ENCODE data around the gene LRRC45.

Gene LRRC45

GRCh38 chr17:82005701-82006348 lies 17.3 kb upstream of the LRRC45 start:
- DNase-seq (ENCODE audit: insufficient read length, low spot score) (no peak), FAIRE-seq (peak; percentile 35)
- TF ChIP-seq POU2F2 (IDR thresholded peaks at IDR 0.05; ENCODE audit: low read depth, low read length) (no peak), TAF1 (IDR thresholded peaks at IDR 0.05; ENCODE audit: low read depth, low read length) (no peak), PAX5 (IDR thresholded peaks at IDR 0.05; ENCODE audit: insufficient read depth, low read length, severe bottlenecking) (no peak), POLR2AphosphoS5 (IDR thresholded peaks at IDR 0.05; ENCODE audit: low read depth, low read length) (no peak), POLR2A (IDR thresholded peaks at IDR 0.05; ENCODE audit: low read depth, low read length) (no peak), SPI1 (IDR thresholded peaks at IDR 0.05; ENCODE audit: low read depth, low read length) (no peak)

GRCh38 chr17:82006468-82007227 lies 16.5 kb upstream of the LRRC45 start:
- TF ChIP-seq POLR2A (IDR thresholded peaks at IDR 0.05; ENCODE audit: low read depth, low read length) (no peak), PAX5 (IDR thresholded peaks at IDR 0.05; ENCODE audit: insufficient read depth, low read length, severe bottlenecking) (no peak), SPI1 (IDR thresholded peaks at IDR 0.05; ENCODE audit: low read depth, low read length) (no peak), TAF1 (IDR thresholded peaks at IDR 0.05; ENCODE audit: low read depth, low read length) (no peak), POU2F2 (IDR thresholded peaks at IDR 0.05; ENCODE audit: low read depth, low read length) (no peak), POLR2AphosphoS5 (IDR thresholded peaks at IDR 0.05; ENCODE audit: low read depth, low read length) (no peak)
- no peak for DNase-seq (ENCODE audit: insufficient read length, low spot score)
- FAIRE-seq: no peak

GRCh38 chr17:82007228-82007494 lies 15.9 kb upstream of the LRRC45 start:
- no peak for TF ChIP-seq POLR2A (IDR thresholded peaks at IDR 0.05; ENCODE audit: low read depth, low read length)
- no peak for FAIRE-seq
- no peak for DNase-seq (ENCODE audit: insufficient read length, low spot score)

GRCh38 chr17:82007495-82008257 lies 15.4 kb upstream of the LRRC45 start:
- no peak for TF ChIP-seq SPI1 (IDR thresholded peaks at IDR 0.05; ENCODE audit: low read depth, low read length)
- no peak for TF ChIP-seq PAX5 (IDR thresholded peaks at IDR 0.05; ENCODE audit: insufficient read depth, low read length, severe bottlenecking)
- no peak for TF ChIP-seq TAF1 (IDR thresholded peaks at IDR 0.05; ENCODE audit: low read depth, low read length)
- no peak for TF ChIP-seq POLR2AphosphoS5 (IDR thresholded peaks at IDR 0.05; ENCODE audit: low read depth, low read length)
- TF ChIP-seq POU2F2 (IDR thresholded peaks at IDR 0.05; ENCODE audit: low read depth, low read length): no peak
- TF ChIP-seq POLR2A (IDR thresholded peaks at IDR 0.05; ENCODE audit: low read depth, low read length): no peak
- no peak for DNase-seq (ENCODE audit: insufficient read length, low spot score)
- FAIRE-seq: no peak

GRCh38 chr17:82008258-82008940 lies 14.7 kb upstream of the LRRC45 start:
- no peak for TF ChIP-seq TAF1 (IDR thresholded peaks at IDR 0.05; ENCODE audit: low read depth, low read length)
- TF ChIP-seq POLR2AphosphoS5 (IDR thresholded peaks at IDR 0.05; ENCODE audit: low read depth, low read length): no peak
- TF ChIP-seq SPI1 (IDR thresholded peaks at IDR 0.05; ENCODE audit: low read depth, low read length): no peak
- TF ChIP-seq POLR2A (IDR thresholded peaks at IDR 0.05; ENCODE audit: low read depth, low read length): no peak
- TF ChIP-seq POU2F2 (IDR thresholded peaks at IDR 0.05; ENCODE audit: low read depth, low read length): no peak
- no peak for TF ChIP-seq PAX5 (IDR thresholded peaks at IDR 0.05; ENCODE audit: insufficient read depth, low read length, severe bottlenecking)
- DNase-seq (ENCODE audit: insufficient read length, low spot score) (no peak), FAIRE-seq (no peak)

- DNase-seq (ENCODE audit: insufficient read length, low spot score) (no peak), FAIRE-seq (no peak)
- TF ChIP-seq TAF1 (IDR thresholded peaks at IDR 0.05; ENCODE audit: low read depth, low read length) (no peak), POLR2AphosphoS5 (IDR thresholded peaks at IDR 0.05; ENCODE audit: low read depth, low read length) (no peak), POLR2A (IDR thresholded peaks at IDR 0.05; ENCODE audit: low read depth, low read length) (no peak), PAX5 (IDR thresholded peaks at IDR 0.05; ENCODE audit: insufficient read depth, low read length, severe bottlenecking) (no peak), POU2F2 (IDR thresholded peaks at IDR 0.05; ENCODE audit: low read depth, low read length) (no peak), SPI1 (IDR thresholded peaks at IDR 0.05; ENCODE audit: low read depth, low read length) (no peak)
Measured at GRCh38 chr17:82008941-82009405, 14.1 kb upstream of the LRRC45 start.

GRCh38 chr17:82009413-82009812 lies 13.7 kb upstream of the LRRC45 start:
- TF ChIP-seq POLR2A (IDR thresholded peaks at IDR 0.05; ENCODE audit: low read depth, low read length): no peak
- TF ChIP-seq POLR2AphosphoS5 (IDR thresholded peaks at IDR 0.05; ENCODE audit: low read depth, low read length): no peak
- no peak for TF ChIP-seq POU2F2 (IDR thresholded peaks at IDR 0.05; ENCODE audit: low read depth, low read length)
- no peak for TF ChIP-seq SPI1 (IDR thresholded peaks at IDR 0.05; ENCODE audit: low read depth, low read length)
- TF ChIP-seq PAX5 (IDR thresholded peaks at IDR 0.05; ENCODE audit: insufficient read depth, low read length, severe bottlenecking): no peak
- TF ChIP-seq TAF1 (IDR thresholded peaks at IDR 0.05; ENCODE audit: low read depth, low read length): no peak
- no peak for DNase-seq (ENCODE audit: insufficient read length, low spot score)
- FAIRE-seq: no peak

GRCh38 chr17:82010575-82011525 lies 12.3 kb upstream of the LRRC45 start:
- no peak for DNase-seq (ENCODE audit: insufficient read length, low spot score)
- no peak for FAIRE-seq
- TF ChIP-seq PAX5 (IDR thresholded peaks at IDR 0.05; ENCODE audit: insufficient read depth, low read length, severe bottlenecking) (no peak), POU2F2 (IDR thresholded peaks at IDR 0.05; ENCODE audit: low read depth, low read length) (no peak), SPI1 (IDR thresholded peaks at IDR 0.05; ENCODE audit: low read depth, low read length) (no peak), TAF1 (IDR thresholded peaks at IDR 0.05; ENCODE audit: low read depth, low read length) (no peak), POLR2A (IDR thresholded peaks at IDR 0.05; ENCODE audit: low read depth, low read length) (no peak), POLR2AphosphoS5 (IDR thresholded peaks at IDR 0.05; ENCODE audit: low read depth, low read length) (no peak)
